Testis (tissue), 2 donors: ENCODE results near the gene ST6GAL2.

Source experiments
- CTCF ChIP-seq, 3 experiments: fragments of 450-650 bp in 2 of 3; fragments of 200-600 bp in 1 of 3; sonication (generic) in 1 of 3; IDR thresholded peaks; one replicate each; pipeline ENCODE4 v1.5.1; 2016 to 2019; ENCODE audit warnings: antibody characterized with exemption in 3 of 3, mild to moderate bottlenecking in 2 of 3, moderate library complexity in 1 of 3
- POLR2A ChIP-seq: fragments of 450-650 bp; IDR thresholded peaks from one replicate; pipeline ENCODE4 v1.6.1; 2017; ENCODE audit warnings: antibody characterized with exemption, mild to moderate bottlenecking, moderate library complexity

GRCh38 chr2:106839849-106840595 is 45.9 kb downstream of the ST6GAL2 start:
- no peak for TF ChIP-seq POLR2A
- no peak for TF ChIP-seq CTCF (IDR thresholded peaks at IDR 0.05)
